Mesothelial cell of epicardium (in vitro differentiated cells): Measurements from ENCODE around the gene EML4. TPM values are rescaled to one million over a fixed set of nuclear protein-coding genes. Genes with fewer than 3 reads are reported as not detected.
A peak's percentile ranks its signal among the peaks of the same experiment; 100 is the strongest.
"Not testable (repeated sequence)": the region's sequence is repeated elsewhere in the genome, so short reads cannot be mapped to it uniquely, and the experiment has no call there.

Source experiments
- DNase-seq, 2 experiments: peaks; one replicate each; pipeline ENCODE4 v3.0.0; 2021; ENCODE audit warnings: low spot score in 2 of 2; ENCODE audit not compliant: unreplicated experiment in 2 of 2
- H3K27ac Mint-ChIP-seq: 2 replicates; pipeline ENCODE4 v1.8.0; 2021; ENCODE audit warnings: mixed read lengths
- H3K27me3 Mint-ChIP-seq: 2 replicates; pipeline ENCODE4 v1.8.0; 2021; ENCODE audit warnings: low read depth, mixed read lengths
- H3K36me3 Mint-ChIP-seq: 2 replicates; pipeline ENCODE4 v1.8.0; 2021; ENCODE audit warnings: mixed read lengths
- H3K4me1 Mint-ChIP-seq: 2 replicates; pipeline ENCODE4 v1.8.0; 2021; ENCODE audit warnings: mixed read lengths
- H3K4me3 Mint-ChIP-seq: 2 replicates; pipeline ENCODE4 v1.8.0; 2021; ENCODE audit warnings: mild to moderate bottlenecking, moderate library complexity, mixed read lengths
- H3K9me3 Mint-ChIP-seq: 2 replicates; pipeline ENCODE4 v1.8.0; 2021; ENCODE audit warnings: mixed read lengths
- CTCF ChIP-seq: fragments of 200-600 bp; sonication (generic); IDR thresholded peaks from one replicate; pipeline ENCODE4 v1.5.0; 2021; ENCODE audit warnings: antibody characterized with exemption; ENCODE audit not compliant: unreplicated experiment
- total RNA-seq: library from RNA; stranded (reverse); gene quantifications from 3 replicates; pipeline ENCODE4 v1.2.1, GENCODE V29; 2021

EML4 gene
- 93.4 to 97.2 TPM (median 95.6 TPM) in 3 replicates for total RNA-seq

GRCh38 chr2:42169100-42169873 lies at the start of gene EML4:
Gene EML4, plus strand, starts transcription at chr2:42169353. Its CDS starts 259 bp downstream, at chr2:42169612.
- TF ChIP-seq CTCF, result no peak
- Mint-ChIP-seq H3K9me3 (no peaks in the 10 kb centered on the region), H3K4me1 (peaks cover 30% of the 10 kb centered on the region), H3K27ac (peak within 1 kb of the TSS; percentile 84), H3K4me3 (no peak within 1 kb of the TSS), H3K36me3 (no peaks in the 10 kb centered on the region), H3K27me3 (no peaks in the 10 kb centered on the region)
- peak; percentile 88 to 96 for DNase-seq

- Mint-ChIP-seq H3K36me3 (no peaks in the 10 kb centered on the region), H3K27ac (peak overlapping the region; percentile 35), H3K27me3 (no peaks in the 10 kb centered on the region), H3K4me3 (no peak overlapping the region), H3K4me1 (peaks cover 45% of the 10 kb centered on the region), H3K9me3 (no peaks in the 10 kb centered on the region)
- TF ChIP-seq CTCF, result no peak
- DNase-seq, result no peak
Measured at GRCh38 chr2:42123426-42123825, 45.7 kb upstream of the EML4 start.

GRCh38 chr2:42124011-42124785 lies 45.0 kb upstream of the EML4 start:
- DNase-seq, result no peak
- peak overlapping the region; percentile 48 for H3K27ac Mint-ChIP-seq
- no peaks in the 10 kb centered on the region for H3K9me3 Mint-ChIP-seq
- no peak for TF ChIP-seq CTCF
- H3K36me3 Mint-ChIP-seq, result no peaks in the 10 kb centered on the region
- no peaks in the 10 kb centered on the region for H3K27me3 Mint-ChIP-seq
- H3K4me1 Mint-ChIP-seq, result peaks cover 46% of the 10 kb centered on the region
- no peak overlapping the region for H3K4me3 Mint-ChIP-seq

- peaks cover 55% of the 10 kb centered on the region for H3K4me1 Mint-ChIP-seq
Measured at GRCh38 chr2:42125841-42126594, 43.1 kb upstream of the EML4 start.

GRCh38 chr2:42126873-42127272 lies 42.3 kb upstream of the EML4 start:
- H3K36me3 Mint-ChIP-seq, H3K9me3 Mint-ChIP-seq, DNase-seq, H3K27ac Mint-ChIP-seq, H3K27me3 Mint-ChIP-seq, H3K4me3 Mint-ChIP-seq: not testable (repeated sequence)
- peaks cover 63% of the 10 kb centered on the region for H3K4me1 Mint-ChIP-seq

More at GRCh38 chr2:42125841-42126594, 43.1 kb upstream of the EML4 start:
- DNase-seq, result no peak
- Mint-ChIP-seq H3K27me3 (no peaks in the 10 kb centered on the region), H3K36me3 (no peaks in the 10 kb centered on the region), H3K4me3 (no peak overlapping the region), H3K9me3 (no peaks in the 10 kb centered on the region), H3K27ac (peak overlapping the region; percentile 41)
- TF ChIP-seq CTCF, result no peak
